ENCODE results near the gene CTNNA3. TPM values are rescaled to one million over a fixed set of nuclear protein-coding genes. Genes with fewer than 3 reads are reported as not detected.

CTNNA3 gene
- total RNA-seq, 4 donors from 2014 or later, result 14.3 to 49.5 (median 24.2) TPM

DNA sequence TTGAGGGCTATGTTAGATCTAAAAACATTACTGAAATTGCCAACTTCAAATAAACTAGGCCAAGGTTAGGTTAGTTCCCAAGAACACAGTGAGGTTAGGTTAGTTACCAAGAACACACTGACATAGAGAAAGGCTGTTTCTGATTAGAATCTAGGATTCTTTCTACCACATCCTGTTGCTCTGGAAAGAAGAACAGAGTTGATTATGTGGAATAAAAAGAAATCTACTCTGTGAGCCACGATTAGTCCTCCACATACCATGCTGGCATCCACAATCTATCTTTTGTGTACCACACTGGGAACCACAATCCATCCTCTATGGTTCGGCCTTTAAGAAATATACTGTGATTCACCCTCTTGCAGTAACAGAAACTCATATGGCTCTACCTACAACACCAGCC lies 678.8 kb downstream of the CTNNA3 start:
- Histone ChIP-seq H3K4me1 (no peaks in the 10 kb centered on the region), H3K9me3 (no peaks in the 10 kb centered on the region), H3K27ac (no peak overlapping the region), H3K27me3 (no peaks in the 10 kb centered on the region), H3K4me3 (no peak overlapping the region), H3K36me3 (no peaks in the 10 kb centered on the region)
- no peak for ATAC-seq
- intact Hi-C loops (cut with DNase I; ENCODE audit: low total_unique reads) (no loop called here), in situ Hi-C loops (cut with MboI; ENCODE audit: low sequenced_read_pairs in 4 of 4) (no loop called here)
- TF ChIP-seq, protein P1, sequence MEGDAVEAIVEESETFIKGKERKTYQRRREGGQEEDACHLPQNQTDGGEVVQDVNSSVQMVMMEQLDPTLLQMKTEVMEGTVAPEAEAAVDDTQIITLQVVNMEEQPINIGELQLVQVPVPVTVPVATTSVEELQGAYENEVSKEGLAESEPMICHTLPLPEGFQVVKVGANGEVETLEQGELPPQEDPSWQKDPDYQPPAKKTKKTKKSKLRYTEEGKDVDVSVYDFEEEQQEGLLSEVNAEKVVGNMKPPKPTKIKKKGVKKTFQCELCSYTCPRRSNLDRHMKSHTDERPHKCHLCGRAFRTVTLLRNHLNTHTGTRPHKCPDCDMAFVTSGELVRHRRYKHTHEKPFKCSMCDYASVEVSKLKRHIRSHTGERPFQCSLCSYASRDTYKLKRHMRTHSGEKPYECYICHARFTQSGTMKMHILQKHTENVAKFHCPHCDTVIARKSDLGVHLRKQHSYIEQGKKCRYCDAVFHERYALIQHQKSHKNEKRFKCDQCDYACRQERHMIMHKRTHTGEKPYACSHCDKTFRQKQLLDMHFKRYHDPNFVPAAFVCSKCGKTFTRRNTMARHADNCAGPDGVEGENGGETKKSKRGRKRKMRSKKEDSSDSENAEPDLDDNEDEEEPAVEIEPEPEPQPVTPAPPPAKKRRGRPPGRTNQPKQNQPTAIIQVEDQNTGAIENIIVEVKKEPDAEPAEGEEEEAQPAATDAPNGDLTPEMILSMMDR (IDR thresholded peaks at IDR 0.05 in 4 of 5, conservative IDR thresholded peaks at IDR 0.05 in 1 of 5), result no peak
- no peak for TF ChIP-seq POLR2A (IDR thresholded peaks at IDR 0.05)
- DNase-seq, result no peak

DNA sequence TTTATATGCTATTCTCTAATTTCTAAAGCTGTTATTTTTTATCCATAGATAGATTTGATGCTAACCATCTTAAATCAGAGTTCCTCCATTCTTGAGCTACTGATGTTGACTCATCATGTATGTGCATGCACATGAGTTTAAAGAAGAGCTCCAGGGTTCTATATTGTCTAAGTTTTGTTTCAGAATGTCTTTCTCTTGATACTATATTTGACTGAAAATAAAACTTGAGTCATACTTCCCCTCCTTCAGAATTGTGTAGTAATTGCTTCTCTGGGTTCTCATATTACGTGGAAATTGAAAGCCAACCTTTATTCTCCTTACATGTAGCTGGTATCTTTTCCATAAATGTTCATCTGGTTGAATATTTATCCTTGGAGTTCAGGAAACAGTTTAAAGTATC lies 680.8 kb downstream of the CTNNA3 start:
- intact Hi-C loops (cut with DNase I; ENCODE audit: low total_unique reads) (no loop called here), in situ Hi-C loops (cut with MboI; ENCODE audit: low sequenced_read_pairs in 4 of 4) (no loop called here)
- no peak for ATAC-seq

DNA sequence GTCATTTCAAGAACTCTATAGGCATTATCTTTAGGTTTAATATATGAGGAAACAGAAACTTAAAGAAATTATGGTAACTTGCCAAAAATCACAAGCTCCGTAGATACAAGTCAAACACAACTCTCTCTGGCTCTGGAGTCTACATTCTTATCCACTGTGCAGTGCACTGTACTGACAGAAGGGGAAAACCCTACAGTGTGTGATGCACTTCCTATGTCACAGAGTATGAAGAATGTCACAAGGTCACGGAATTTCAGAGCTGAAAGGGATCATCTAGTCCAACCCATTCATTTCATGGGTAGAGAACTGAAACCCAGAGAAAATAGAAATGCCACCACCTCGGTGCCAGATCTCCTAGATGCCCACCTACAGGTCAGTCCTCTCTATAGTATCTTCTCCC lies 684.0 kb downstream of the CTNNA3 start:
- in situ Hi-C loops (cut with MboI; ENCODE audit: low sequenced_read_pairs in 4 of 4) (no loop called here), intact Hi-C loops (cut with DNase I; ENCODE audit: low total_unique reads) (no loop called here)
- no peaks in the 10 kb centered on the region for H3K9me3 ChIP-seq
- ATAC-seq (no peak), DNase-seq (no peak)
- no peak overlapping the region for H3K27ac ChIP-seq
- H3K27me3 ChIP-seq, result no peaks in the 10 kb centered on the region
- TF ChIP-seq POLR2A (IDR thresholded peaks at IDR 0.05), result no peak
- TF ChIP-seq, protein P1 (IDR thresholded peaks at IDR 0.05 in 4 of 5, conservative IDR thresholded peaks at IDR 0.05 in 1 of 5), result no peak
- H3K36me3 ChIP-seq, result no peaks in the 10 kb centered on the region
- no peaks in the 10 kb centered on the region for H3K4me1 ChIP-seq
- no peak overlapping the region for H3K4me3 ChIP-seq

More for the DNA sequence above, 680.8 kb downstream of the CTNNA3 start:
- Histone ChIP-seq H3K36me3 (no peaks in the 10 kb centered on the region), H3K27ac (no peak overlapping the region), H3K4me1 (no peaks in the 10 kb centered on the region), H3K27me3 (no peaks in the 10 kb centered on the region), H3K9me3 (no peaks in the 10 kb centered on the region), H3K4me3 (no peak overlapping the region)
- DNase-seq, result no peak
- TF ChIP-seq, protein P1 (IDR thresholded peaks at IDR 0.05 in 4 of 5, conservative IDR thresholded peaks at IDR 0.05 in 1 of 5), result no peak
- TF ChIP-seq POLR2A (IDR thresholded peaks at IDR 0.05), result no peak

DNA sequence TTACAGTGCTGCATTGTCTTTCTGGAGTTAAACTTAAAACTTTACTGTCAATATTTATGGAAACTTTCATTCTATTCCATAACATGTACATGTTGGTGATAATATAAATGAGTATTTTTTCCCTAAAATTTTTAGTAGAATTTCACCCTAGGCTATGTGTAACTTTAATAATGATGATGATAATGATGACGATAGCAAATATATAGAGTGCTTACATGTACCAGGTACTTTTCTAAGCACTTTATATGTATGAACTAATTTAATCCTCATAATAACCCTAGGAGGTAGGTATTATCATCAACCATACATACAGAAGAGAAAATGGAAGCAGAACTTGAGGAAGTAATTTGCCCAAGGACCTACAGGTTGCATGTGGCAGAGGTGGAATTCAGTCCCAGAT lies 684.5 kb downstream of the CTNNA3 start:
- in situ Hi-C loops (cut with MboI; ENCODE audit: low sequenced_read_pairs in 4 of 4), result no loop called here
- Histone ChIP-seq H3K4me1 (no peaks in the 10 kb centered on the region), H3K4me3 (no peak overlapping the region), H3K9me3 (no peaks in the 10 kb centered on the region), H3K27ac (no peak overlapping the region), H3K36me3 (no peaks in the 10 kb centered on the region), H3K27me3 (no peaks in the 10 kb centered on the region)
- DNase-seq (no peak), ATAC-seq (no peak)
- TF ChIP-seq, protein P1 (IDR thresholded peaks at IDR 0.05 in 4 of 5, conservative IDR thresholded peaks at IDR 0.05 in 1 of 5), result no peak
- no peak for TF ChIP-seq POLR2A (IDR thresholded peaks at IDR 0.05)
- intact Hi-C loops (cut with DNase I; ENCODE audit: low total_unique reads), result no loop called here

DNA sequence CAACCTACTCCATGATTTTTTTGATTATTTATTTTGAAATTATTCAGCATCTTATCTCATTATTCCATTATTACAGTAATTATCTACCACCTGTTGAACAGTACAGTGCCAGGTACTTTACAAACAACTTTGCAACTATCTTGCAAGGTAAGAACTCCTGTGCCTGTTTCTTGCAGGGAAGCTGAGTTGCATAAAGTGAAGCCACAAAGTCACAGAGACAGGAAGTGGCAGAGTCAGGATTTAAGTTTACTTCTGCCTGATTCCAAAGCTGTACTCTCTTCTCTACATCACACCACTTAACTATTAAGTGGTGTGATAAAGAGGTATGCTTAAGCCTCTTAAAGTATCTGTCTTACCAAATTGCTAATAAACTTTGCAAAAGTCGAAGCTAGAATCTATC lies 690.0 kb downstream of the CTNNA3 start:
- no peak for DNase-seq
- no peaks in the 10 kb centered on the region for H3K4me1 ChIP-seq
- H3K27me3 ChIP-seq, result no peaks in the 10 kb centered on the region
- no peak overlapping the region for H3K4me3 ChIP-seq
- in situ Hi-C loops (cut with MboI; ENCODE audit: low sequenced_read_pairs in 4 of 4), result no loop called here
- TF ChIP-seq, protein P1 (IDR thresholded peaks at IDR 0.05 in 4 of 5, conservative IDR thresholded peaks at IDR 0.05 in 1 of 5), result no peak
- TF ChIP-seq POLR2A (IDR thresholded peaks at IDR 0.05), result no peak
- no peaks in the 10 kb centered on the region for H3K9me3 ChIP-seq
- no peaks in the 10 kb centered on the region for H3K36me3 ChIP-seq
- no peak overlapping the region for H3K27ac ChIP-seq
- intact Hi-C loops (cut with DNase I; ENCODE audit: low total_unique reads), result no loop called here
- ATAC-seq, result no peak
